Measurements from ENCODE around the gene CNDP1.

The CNDP1 gene

GRCh38 chr18:74589021-74589420 is 54.7 kb downstream of the CNDP1 start:
- no peak overlapping the region for H3K27ac ChIP-seq (ENCODE audit: extremely low read depth, low read depth, low read length)
- TF ChIP-seq ZNF510 (tag by site-specific recombination; IDR thresholded peaks at IDR 0.05; ENCODE audit: insufficient replicate concordance) (no peak), ZNF157 (tag by site-specific recombination; IDR thresholded peaks at IDR 0.05) (no peak), ZNF621 (tag by site-specific recombination; IDR thresholded peaks at IDR 0.05) (no peak), ZNF529 (tag by site-specific recombination; IDR thresholded peaks at IDR 0.05; ENCODE audit: insufficient replicate concordance) (no peak), KLF8 (tag by site-specific recombination; IDR thresholded peaks at IDR 0.05) (no peak), ZNF777 (tag by site-specific recombination; IDR thresholded peaks at IDR 0.05; ENCODE audit: borderline replicate concordance) (no peak), ZSCAN18 (tag by site-specific recombination; IDR thresholded peaks at IDR 0.05) (no peak), TSHZ1 (tag by site-specific recombination; IDR thresholded peaks at IDR 0.05; ENCODE audit: borderline replicate concordance) (no peak), ZNF18 (tag by site-specific recombination; IDR thresholded peaks at IDR 0.05) (no peak), SP3 (tag by site-specific recombination; IDR thresholded peaks at IDR 0.05) (no peak), GLI4 (tag by site-specific recombination; IDR thresholded peaks at IDR 0.05) (no peak), ZBTB26 (tag by site-specific recombination; optimal IDR thresholded peaks at IDR 0.05) (no peak)
- CTCF ChIA-PET = no interaction called here
- H3K36me3 ChIP-seq (ENCODE audit: control insufficient read depth in 2 of 2, insufficient read depth in 1 of 2, low read length in 2 of 2) = peaks cover 4 to 7% of the 10 kb centered on the region in 2 experiments; a peak in 2 of 3 replicates
- no peaks in the 10 kb centered on the region for H3K4me1 ChIP-seq (ENCODE audit: control insufficient read depth, insufficient read depth, low read length)
- H3K9me3 ChIP-seq (ENCODE audit: control insufficient read depth, insufficient read depth, low read depth, low read length) = no peaks in the 10 kb centered on the region
- POLR2A ChIA-PET = no interaction called here
- H3K4me3 ChIP-seq (ENCODE audit: low read depth, low read length) = no peak overlapping the region

GRCh38 chr18:74589811-74590210 is 55.5 kb downstream of the CNDP1 start:
- no peaks in the 10 kb centered on the region for H3K9me3 ChIP-seq (ENCODE audit: control insufficient read depth, insufficient read depth, low read depth, low read length)
- ChIA-PET CTCF (no interaction called here), POLR2A (no interaction called here)
- H3K27ac ChIP-seq (ENCODE audit: extremely low read depth, low read depth, low read length) = no peak overlapping the region
- H3K4me3 ChIP-seq (ENCODE audit: low read depth, low read length) = no peak overlapping the region
- H3K36me3 ChIP-seq (ENCODE audit: control insufficient read depth in 2 of 2, insufficient read depth in 1 of 2, low read length in 2 of 2) = peaks cover 6 to 7% of the 10 kb centered on the region in 2 experiments; a peak in 2 of 3 replicates
- no peaks in the 10 kb centered on the region for H3K4me1 ChIP-seq (ENCODE audit: control insufficient read depth, insufficient read depth, low read length)
- TF ChIP-seq IKZF3 (tag by site-specific recombination; IDR thresholded peaks at IDR 0.05) (no peak), ZBTB7A (tag by site-specific recombination; IDR thresholded peaks at IDR 0.05; ENCODE audit: low read depth) (no peak), KLF9 (tag by site-specific recombination; IDR thresholded peaks at IDR 0.05; ENCODE audit: low read depth) (no peak), ZSCAN4 (tag by site-specific recombination; IDR thresholded peaks at IDR 0.05) (no peak), ZNF596 (tag by site-specific recombination; IDR thresholded peaks at IDR 0.05) (no peak), ZBTB11 (tag by site-specific recombination; conservative IDR thresholded peaks at IDR 0.05; ENCODE audit: low read depth) (no peak), ZNF473 (tag by site-specific recombination; IDR thresholded peaks at IDR 0.05) (no peak), ZNF561 (tag by site-specific recombination; IDR thresholded peaks at IDR 0.05; ENCODE audit: borderline replicate concordance) (no peak), BCL6B (tag by site-specific recombination; IDR thresholded peaks at IDR 0.05) (no peak)

Measured in HEK293 (cell line).